Mammary epithelial cell (primary cell): Measurements from ENCODE around the gene TP53BP2.

Experiments used
- CTCF ChIP-seq, 2 donors: IDR thresholded peaks in 1 of 2; conservative IDR thresholded peaks in 1 of 2; 2 replicates each; pipeline ENCODE4 v1.5.1; 2011 to 2012; ENCODE audit warnings: inconsistent platforms in 2 of 2, low read length in 2 of 2, mild to moderate bottlenecking in 2 of 2, control low read depth in 1 of 2, low read depth in 1 of 2; ENCODE audit not compliant: insufficient read depth in 1 of 2; ENCODE audit errors: extremely low read depth in 1 of 2
- EZH2 ChIP-seq: IDR thresholded peaks from 2 replicates; pipeline ENCODE4 v1.6.1; 2012; ENCODE audit warnings: low read length, inconsistent platforms, borderline replicate concordance

- TF ChIP-seq CTCF (conservative IDR thresholded peaks at IDR 0.05 in 1 of 2, IDR thresholded peaks at IDR 0.05 in 1 of 2; ENCODE audit: extremely low read depth in 1 of 2, insufficient read depth in 1 of 2, low read depth in 1 of 2, low read length in 2 of 2) (no peak), EZH2 (no peak)
These were observed 49.5 kb downstream of the TP53BP2 start for GRCh38 chr1:223796210-223796609.
